Measurements from ENCODE around the gene MRPL50. TPM values are rescaled to one million over a fixed set of nuclear protein-coding genes. Genes with fewer than 3 reads are reported as not detected.

Gene MRPL50
- total RNA-seq, 4 donors from 2014 or later = 3.4 to 16.1 (median 9.5) TPM

GRCh38 chr9:101366038-101366756, 32.2 kb downstream of the MRPL50 start:
- H3K27me3 ChIP-seq = no peaks in the 10 kb centered on the region
- no peaks in the 10 kb centered on the region for H3K9me3 ChIP-seq
- no peak overlapping the region for H3K27ac ChIP-seq
- no peak overlapping the region for H3K4me3 ChIP-seq
- no peak for DNase-seq
- WGBS, 2 donors (ENCODE audit: low coverage in 1 of 2) = 42 to 46% methylated on average over 5 of the region's 5 CpGs
- no peaks in the 10 kb centered on the region for H3K4me1 ChIP-seq
- intact Hi-C loops (cut with DNase I; ENCODE audit: low total_unique reads) (no loop called here), in situ Hi-C loops (cut with MboI; ENCODE audit: low pct_ligation_motif_present in 1 of 4, low pct_unique_long_range_greater_than_20kb in 1 of 4, low sequenced_read_pairs in 3 of 4) (no loop called here)
- TF ChIP-seq POLR2A (IDR thresholded peaks at IDR 0.05) (no peak), POLR2AphosphoS5 (IDR thresholded peaks at IDR 0.05) (no peak), EP300 (IDR thresholded peaks at IDR 0.05; ENCODE audit: low read depth) (no peak)
- TF ChIP-seq, protein P1, sequence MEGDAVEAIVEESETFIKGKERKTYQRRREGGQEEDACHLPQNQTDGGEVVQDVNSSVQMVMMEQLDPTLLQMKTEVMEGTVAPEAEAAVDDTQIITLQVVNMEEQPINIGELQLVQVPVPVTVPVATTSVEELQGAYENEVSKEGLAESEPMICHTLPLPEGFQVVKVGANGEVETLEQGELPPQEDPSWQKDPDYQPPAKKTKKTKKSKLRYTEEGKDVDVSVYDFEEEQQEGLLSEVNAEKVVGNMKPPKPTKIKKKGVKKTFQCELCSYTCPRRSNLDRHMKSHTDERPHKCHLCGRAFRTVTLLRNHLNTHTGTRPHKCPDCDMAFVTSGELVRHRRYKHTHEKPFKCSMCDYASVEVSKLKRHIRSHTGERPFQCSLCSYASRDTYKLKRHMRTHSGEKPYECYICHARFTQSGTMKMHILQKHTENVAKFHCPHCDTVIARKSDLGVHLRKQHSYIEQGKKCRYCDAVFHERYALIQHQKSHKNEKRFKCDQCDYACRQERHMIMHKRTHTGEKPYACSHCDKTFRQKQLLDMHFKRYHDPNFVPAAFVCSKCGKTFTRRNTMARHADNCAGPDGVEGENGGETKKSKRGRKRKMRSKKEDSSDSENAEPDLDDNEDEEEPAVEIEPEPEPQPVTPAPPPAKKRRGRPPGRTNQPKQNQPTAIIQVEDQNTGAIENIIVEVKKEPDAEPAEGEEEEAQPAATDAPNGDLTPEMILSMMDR (IDR thresholded peaks at IDR 0.05) = no peak
- no peaks in the 10 kb centered on the region for H3K36me3 ChIP-seq

DNA sequence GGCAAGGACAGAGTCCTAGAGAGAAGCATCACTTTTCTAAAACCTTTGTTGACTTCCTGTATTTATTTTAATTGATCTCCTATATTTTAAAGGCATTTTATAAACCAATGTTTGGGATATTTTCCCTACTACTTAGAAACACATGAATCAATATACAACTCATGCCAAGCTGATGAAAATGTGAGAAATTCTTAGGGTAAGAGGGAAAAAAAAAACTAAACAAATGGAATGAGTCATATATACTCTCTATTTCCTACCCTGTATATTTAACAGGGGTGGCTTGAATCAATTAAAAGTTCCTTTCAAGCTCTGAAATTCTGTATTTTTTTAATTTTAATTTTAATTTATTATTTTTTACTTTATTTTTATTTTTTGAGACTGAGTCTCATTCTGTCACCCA, 33.2 kb downstream of the MRPL50 start:
- H3K27ac ChIP-seq = no peak overlapping the region
- TF ChIP-seq POLR2A (IDR thresholded peaks at IDR 0.05) (no peak), POLR2AphosphoS5 (IDR thresholded peaks at IDR 0.05) (no peak), EP300 (IDR thresholded peaks at IDR 0.05; ENCODE audit: low read depth) (no peak)
- TF ChIP-seq, protein P1 (IDR thresholded peaks at IDR 0.05) = no peak

DNA sequence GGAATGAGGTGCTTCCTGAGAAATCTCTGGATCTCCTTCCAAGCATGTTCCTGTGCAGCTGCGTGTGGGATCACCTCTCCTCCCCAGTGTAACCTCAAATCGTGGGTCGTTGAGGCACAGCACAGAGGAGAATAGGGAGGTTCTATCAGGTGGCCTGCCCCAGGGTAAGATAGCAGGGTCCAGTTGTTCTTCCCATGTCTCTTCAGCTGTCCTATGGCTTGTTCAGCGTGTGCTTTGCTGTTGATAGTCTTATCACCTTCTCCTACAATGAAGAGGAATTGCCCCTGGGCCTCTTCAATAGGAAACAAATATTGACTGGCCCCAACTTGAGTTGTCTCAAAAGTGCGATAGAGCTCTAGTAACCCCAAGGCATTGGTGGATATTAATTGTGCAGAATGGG, 36.0 kb downstream of the MRPL50 start:
- H3K27ac ChIP-seq = no peak overlapping the region
- no peak for DNase-seq
- no peak overlapping the region for H3K4me3 ChIP-seq
- in situ Hi-C loops (cut with MboI; ENCODE audit: low pct_ligation_motif_present in 1 of 4, low pct_unique_long_range_greater_than_20kb in 1 of 4, low sequenced_read_pairs in 3 of 4) = no loop called here
- H3K27me3 ChIP-seq = no peaks in the 10 kb centered on the region
- no peaks in the 10 kb centered on the region for H3K4me1 ChIP-seq
- H3K36me3 ChIP-seq = no peaks in the 10 kb centered on the region
- WGBS, 2 donors (ENCODE audit: low coverage in 1 of 2) = 60 to 96% methylated on average over 2 to 5 of the region's 5 CpGs
- intact Hi-C loops (cut with DNase I; ENCODE audit: low total_unique reads) = no loop called here
- H3K9me3 ChIP-seq = no peaks in the 10 kb centered on the region
- TF ChIP-seq, protein P1 (IDR thresholded peaks at IDR 0.05) = no peak
- TF ChIP-seq EP300 (IDR thresholded peaks at IDR 0.05; ENCODE audit: low read depth) = no peak
- TF ChIP-seq POLR2A (IDR thresholded peaks at IDR 0.05) = no peak
- TF ChIP-seq POLR2AphosphoS5 (IDR thresholded peaks at IDR 0.05) = no peak

More for the DNA sequence above, 33.2 kb downstream of the MRPL50 start:
- Histone ChIP-seq H3K9me3 (no peaks in the 10 kb centered on the region), H3K4me3 (no peak overlapping the region), H3K27me3 (no peaks in the 10 kb centered on the region), H3K36me3 (no peaks in the 10 kb centered on the region), H3K4me1 (no peaks in the 10 kb centered on the region)
- intact Hi-C loops (cut with DNase I; ENCODE audit: low total_unique reads) (no loop called here), in situ Hi-C loops (cut with MboI; ENCODE audit: low pct_ligation_motif_present in 1 of 4, low pct_unique_long_range_greater_than_20kb in 1 of 4, low sequenced_read_pairs in 3 of 4) (no loop called here)
- DNase-seq = no peak

DNA sequence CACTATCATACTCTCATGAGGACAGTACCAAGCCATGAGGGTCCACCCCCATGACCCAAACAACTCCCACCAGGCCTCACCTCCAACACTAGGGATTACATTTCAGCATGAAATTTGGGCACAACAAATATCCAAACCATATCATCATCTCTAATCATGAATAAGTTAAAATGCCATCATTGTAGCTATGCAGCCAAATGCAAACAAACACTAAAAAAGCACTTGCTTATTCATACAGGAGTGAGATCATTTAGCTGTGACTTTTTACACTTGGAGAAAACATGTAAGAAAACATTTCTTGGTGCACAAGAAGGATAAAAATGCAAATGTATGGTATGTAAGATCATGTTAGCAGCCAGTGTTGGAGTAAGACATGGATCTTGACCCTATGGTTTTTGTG, 37.8 kb downstream of the MRPL50 start:
- TF ChIP-seq POLR2A (IDR thresholded peaks at IDR 0.05) (no peak), POLR2AphosphoS5 (IDR thresholded peaks at IDR 0.05) (no peak), EP300 (IDR thresholded peaks at IDR 0.05; ENCODE audit: low read depth) (no peak)
- TF ChIP-seq, protein P1 (IDR thresholded peaks at IDR 0.05) = no peak
- no peaks in the 10 kb centered on the region for H3K9me3 ChIP-seq
- intact Hi-C loops (cut with DNase I; ENCODE audit: low total_unique reads) (no loop called here), in situ Hi-C loops (cut with MboI; ENCODE audit: low pct_ligation_motif_present in 1 of 4, low pct_unique_long_range_greater_than_20kb in 1 of 4, low sequenced_read_pairs in 3 of 4) (no loop called here)
- peaks cover 0 to 1% (median 0%) of the 10 kb centered on the region in 4 donors for H3K4me1 ChIP-seq
- no peak for DNase-seq
- H3K36me3 ChIP-seq = no peaks in the 10 kb centered on the region
- H3K4me3 ChIP-seq = no peak overlapping the region
- H3K27me3 ChIP-seq = no peaks in the 10 kb centered on the region
- no peak overlapping the region for H3K27ac ChIP-seq

All from transverse colon (tissue), 4 donors.